PFSK-1 (cell line): ENCODE data around the gene BABAM2.

Source experiments
- FOXP2 ChIP-seq: optimal IDR thresholded peaks from 2 replicates; pipeline ENCODE3; 2011; ENCODE audit warnings: borderline replicate concordance, control low read depth, inconsistent platforms; ENCODE audit not compliant: insufficient read depth; ENCODE audit errors: extremely low read length, extremely low read depth
- POLR2AphosphoS5 ChIP-seq: IDR thresholded peaks from 2 replicates; pipeline ENCODE4 v1.6.1; 2012; ENCODE audit warnings: low read depth, mild to moderate bottlenecking, control low read depth, low read length, moderate library complexity
- SIN3A ChIP-seq: IDR thresholded peaks from 2 replicates; pipeline ENCODE4 v1.6.1; 2012; ENCODE audit warnings: mild to moderate bottlenecking, low read length, moderate library complexity, borderline replicate concordance; ENCODE audit not compliant: insufficient read depth
- TAF1 ChIP-seq: IDR thresholded peaks from 2 replicates; pipeline ENCODE4 v1.6.1; 2012; ENCODE audit warnings: low read length, control low read depth, borderline replicate concordance; ENCODE audit not compliant: insufficient read depth
- TF ChIP-seq, protein P1 (sequence below), 2 experiments: IDR thresholded peaks; 2 replicates each; pipeline versions ENCODE4 v1.6.1 to v1.8.0; 2011 to 2012; ENCODE audit warnings: low read depth in 2 of 2, low read length in 2 of 2, control low read depth in 1 of 2, inconsistent platforms in 1 of 2, mild to moderate bottlenecking in 1 of 2, moderate library complexity in 1 of 2; ENCODE audit not compliant: insufficient read depth in 1 of 2

DNA sequence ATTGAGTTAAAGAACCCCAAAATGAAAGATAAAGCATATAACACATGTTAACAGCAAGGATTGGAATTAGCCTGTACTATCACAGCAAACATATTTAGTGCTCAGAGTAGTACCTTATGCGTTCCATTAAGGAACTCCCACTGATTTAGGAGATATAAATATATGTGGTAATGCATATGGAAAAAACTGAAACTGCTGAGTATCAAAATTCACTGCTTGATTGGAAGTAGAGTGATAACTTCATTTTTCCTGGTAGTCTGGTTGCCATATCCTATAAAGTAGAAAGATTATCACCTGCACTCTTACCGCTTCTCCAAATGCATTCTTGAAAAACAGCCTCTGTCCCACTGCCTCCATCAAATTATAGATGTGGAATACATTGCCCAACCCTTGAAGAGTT is 407.0 kb downstream of the BABAM2 start:
- TF ChIP-seq, protein P1, sequence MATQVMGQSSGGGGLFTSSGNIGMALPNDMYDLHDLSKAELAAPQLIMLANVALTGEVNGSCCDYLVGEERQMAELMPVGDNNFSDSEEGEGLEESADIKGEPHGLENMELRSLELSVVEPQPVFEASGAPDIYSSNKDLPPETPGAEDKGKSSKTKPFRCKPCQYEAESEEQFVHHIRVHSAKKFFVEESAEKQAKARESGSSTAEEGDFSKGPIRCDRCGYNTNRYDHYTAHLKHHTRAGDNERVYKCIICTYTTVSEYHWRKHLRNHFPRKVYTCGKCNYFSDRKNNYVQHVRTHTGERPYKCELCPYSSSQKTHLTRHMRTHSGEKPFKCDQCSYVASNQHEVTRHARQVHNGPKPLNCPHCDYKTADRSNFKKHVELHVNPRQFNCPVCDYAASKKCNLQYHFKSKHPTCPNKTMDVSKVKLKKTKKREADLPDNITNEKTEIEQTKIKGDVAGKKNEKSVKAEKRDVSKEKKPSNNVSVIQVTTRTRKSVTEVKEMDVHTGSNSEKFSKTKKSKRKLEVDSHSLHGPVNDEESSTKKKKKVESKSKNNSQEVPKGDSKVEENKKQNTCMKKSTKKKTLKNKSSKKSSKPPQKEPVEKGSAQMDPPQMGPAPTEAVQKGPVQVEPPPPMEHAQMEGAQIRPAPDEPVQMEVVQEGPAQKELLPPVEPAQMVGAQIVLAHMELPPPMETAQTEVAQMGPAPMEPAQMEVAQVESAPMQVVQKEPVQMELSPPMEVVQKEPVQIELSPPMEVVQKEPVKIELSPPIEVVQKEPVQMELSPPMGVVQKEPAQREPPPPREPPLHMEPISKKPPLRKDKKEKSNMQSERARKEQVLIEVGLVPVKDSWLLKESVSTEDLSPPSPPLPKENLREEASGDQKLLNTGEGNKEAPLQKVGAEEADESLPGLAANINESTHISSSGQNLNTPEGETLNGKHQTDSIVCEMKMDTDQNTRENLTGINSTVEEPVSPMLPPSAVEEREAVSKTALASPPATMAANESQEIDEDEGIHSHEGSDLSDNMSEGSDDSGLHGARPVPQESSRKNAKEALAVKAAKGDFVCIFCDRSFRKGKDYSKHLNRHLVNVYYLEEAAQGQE (IDR thresholded peaks at IDR 0.05; ENCODE audit: insufficient read depth in 1 of 2, low read depth in 2 of 2, low read length in 2 of 2) = no peak
- TF ChIP-seq POLR2AphosphoS5 (no peak), TAF1 (no peak), SIN3A (no peak), FOXP2 (no peak)
